ENCODE data around the gene RIC8A.
"Not testable (repeated sequence)": the region's sequence is repeated elsewhere in the genome, so short reads cannot be mapped to it uniquely, and the experiment has no call there.

Gene RIC8A

GRCh38 chr11:220641-221215, 13.2 kb downstream of the RIC8A start:
- not testable (repeated sequence) for DNase-seq

- no peak for DNase-seq
These were observed 14.0 kb downstream of the RIC8A start for GRCh38 chr11:221539-221938.

GRCh38 chr11:221998-222789, 14.7 kb downstream of the RIC8A start:
- DNase-seq, result no peak

- DNase-seq, result no peak
These were observed 15.7 kb downstream of the RIC8A start for GRCh38 chr11:223026-223789.

GRCh38 chr11:223884-224283, 16.4 kb downstream of the RIC8A start:
- no peak for DNase-seq

- no peak for DNase-seq
These were observed 16.9 kb downstream of the RIC8A start for GRCh38 chr11:224424-224823.

- no peak for DNase-seq
These were observed 18.4 kb downstream of the RIC8A start for GRCh38 chr11:225734-226453.

- DNase-seq, result no peak
These were observed 20.4 kb downstream of the RIC8A start for GRCh38 chr11:227824-228379.

- no peak for DNase-seq
These were observed 22.9 kb downstream of the RIC8A start for GRCh38 chr11:230431-230830.

GRCh38 chr11:232783-233565, 25.5 kb downstream of the RIC8A start:
- no peak for DNase-seq

GRCh38 chr11:235180-235579, 27.7 kb downstream of the RIC8A start:
- no peak for DNase-seq

GRCh38 chr11:235609-235996, 28.1 kb downstream of the RIC8A start:
- no peak for DNase-seq

- no peak for DNase-seq
These were observed 28.7 kb downstream of the RIC8A start, which contains the start of gene SIRT3 for GRCh38 chr11:235997-236773. Gene SIRT3 (minus strand): TSS chr11:236342. CDS start chr11:236328, 14 bp downstream.

GRCh38 chr11:236774-237767, 29.6 kb downstream of the RIC8A start, which contains the start of gene PSMD13:
Gene PSMD13 (plus strand): TSS chr11:236976. CDS start chr11:237050, 74 bp downstream.
- DNase-seq, result peak; percentile 23

GRCh38 chr11:238346-238745, 30.8 kb downstream of the RIC8A start:
- not testable (repeated sequence) for DNase-seq

GRCh38 chr11:240315-240714, 32.8 kb downstream of the RIC8A start:
- DNase-seq, result no peak

GRCh38 chr11:241634-242033, 34.1 kb downstream of the RIC8A start:
- no peak for DNase-seq

- DNase-seq, result no peak
These were observed 36.9 kb downstream of the RIC8A start for GRCh38 chr11:244376-244775.

- no peak for DNase-seq
These were observed 41.6 kb downstream of the RIC8A start for GRCh38 chr11:249062-249461.

- DNase-seq, result no peak
These were observed 42.8 kb downstream of the RIC8A start for GRCh38 chr11:250274-250673.
